HEK293 (cell line): Measurements from ENCODE around the gene CDCA8.

Experiments
- PRDM1 ChIP-seq: fragments of 450-650 bp; formaldehyde crosslinking; IDR thresholded peaks from 2 replicates; pipeline ENCODE4; 2016; ENCODE audit warnings: missing biosample characterization, missing genetic modification characterization
- SP2 ChIP-seq: fragments of 450-650 bp; formaldehyde crosslinking; IDR thresholded peaks from 2 replicates; pipeline ENCODE4 v1.5.1; 2016; ENCODE audit warnings: missing biosample characterization, missing genetic modification characterization
- ZNF174 ChIP-seq: fragments of 450-650 bp; formaldehyde crosslinking; IDR thresholded peaks from 2 replicates; pipeline ENCODE4 v1.5.0; 2017; ENCODE audit warnings: missing biosample characterization, mild to moderate bottlenecking, missing genetic modification characterization
- ZNF274 ChIP-seq, 2 experiments: fragments of 200-500 bp in 1 of 2; fragments of 450-650 bp in 1 of 2; sonication (Bioruptor generic) in 1 of 2; formaldehyde crosslinking in 1 of 2; IDR thresholded peaks; 2 replicates each; pipeline versions ENCODE4 v1.5.1 to v1.6.1; 2014 to 2016; ENCODE audit warnings: borderline replicate concordance in 1 of 2, inconsistent platforms in 1 of 2, low read length in 1 of 2, missing biosample characterization in 1 of 2, missing genetic modification characterization in 1 of 2
- ZNF623 ChIP-seq: fragments of 450-650 bp; formaldehyde crosslinking; IDR thresholded peaks from 2 replicates; pipeline ENCODE4 v1.5.1; 2016; ENCODE audit warnings: missing biosample characterization, missing genetic modification characterization
- ZSCAN30 ChIP-seq: fragments of 450-650 bp; IDR thresholded peaks from 2 replicates; pipeline ENCODE4 v1.5.1; 2018; ENCODE audit warnings: missing biosample characterization, mild to moderate bottlenecking, missing genetic modification characterization, moderate library complexity
- TF ChIP-seq, protein P1 (sequence below): fragments of 450-650 bp; formaldehyde crosslinking; IDR thresholded peaks from 2 replicates; pipeline ENCODE4 v1.5.1; 2016; ENCODE audit warnings: missing biosample characterization, missing genetic modification characterization

GRCh38 chr1:37719572-37720195 lies 27.4 kb downstream of the CDCA8 start:
- no peak for TF ChIP-seq ZSCAN30 (tag by site-specific recombination)
- TF ChIP-seq, protein P1, sequence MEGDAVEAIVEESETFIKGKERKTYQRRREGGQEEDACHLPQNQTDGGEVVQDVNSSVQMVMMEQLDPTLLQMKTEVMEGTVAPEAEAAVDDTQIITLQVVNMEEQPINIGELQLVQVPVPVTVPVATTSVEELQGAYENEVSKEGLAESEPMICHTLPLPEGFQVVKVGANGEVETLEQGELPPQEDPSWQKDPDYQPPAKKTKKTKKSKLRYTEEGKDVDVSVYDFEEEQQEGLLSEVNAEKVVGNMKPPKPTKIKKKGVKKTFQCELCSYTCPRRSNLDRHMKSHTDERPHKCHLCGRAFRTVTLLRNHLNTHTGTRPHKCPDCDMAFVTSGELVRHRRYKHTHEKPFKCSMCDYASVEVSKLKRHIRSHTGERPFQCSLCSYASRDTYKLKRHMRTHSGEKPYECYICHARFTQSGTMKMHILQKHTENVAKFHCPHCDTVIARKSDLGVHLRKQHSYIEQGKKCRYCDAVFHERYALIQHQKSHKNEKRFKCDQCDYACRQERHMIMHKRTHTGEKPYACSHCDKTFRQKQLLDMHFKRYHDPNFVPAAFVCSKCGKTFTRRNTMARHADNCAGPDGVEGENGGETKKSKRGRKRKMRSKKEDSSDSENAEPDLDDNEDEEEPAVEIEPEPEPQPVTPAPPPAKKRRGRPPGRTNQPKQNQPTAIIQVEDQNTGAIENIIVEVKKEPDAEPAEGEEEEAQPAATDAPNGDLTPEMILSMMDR (tag by site-specific recombination) = no peak
- no peak for TF ChIP-seq SP2 (tag by site-specific recombination)
- no peak for TF ChIP-seq PRDM1 (tag by site-specific recombination)
- TF ChIP-seq ZNF274 (IDR thresholded peaks at IDR 0.05; ENCODE audit: low read length) = no peak
- no peak for TF ChIP-seq ZNF274 (tag by site-specific recombination; IDR thresholded peaks at IDR 0.05; ENCODE audit: borderline replicate concordance)
- no peak for TF ChIP-seq ZNF623 (tag by site-specific recombination)
- TF ChIP-seq ZNF174 (tag by site-specific recombination) = no peak
